Stomach (tissue), 4 donors: ENCODE measurements around the gene APOL1.

Experiments
- CTCF ChIP-seq, 7 experiments: fragments of 450-650 bp in 4 of 7; fragments of 200-600 bp in 3 of 7; sonication (generic) in 3 of 7; IDR thresholded peaks; one replicate each; pipeline ENCODE4 v1.5.1; 2016 to 2019; ENCODE audit warnings: antibody characterized with exemption in 7 of 7, control low read depth in 2 of 7, mild to moderate bottlenecking in 1 of 7
- EP300 ChIP-seq: sonication (generic); formaldehyde crosslinking; IDR thresholded peaks from one replicate; pipeline ENCODE4 v1.6.1; 2017; ENCODE audit warnings: antibody characterized with exemption
- POLR2A ChIP-seq, 4 donors: fragments of 450-650 bp; IDR thresholded peaks; one replicate each; pipeline ENCODE4 v1.6.1; 2016; ENCODE audit warnings: antibody characterized with exemption in 4 of 4, control low read depth in 2 of 4, mild to moderate bottlenecking in 1 of 4, moderate library complexity in 1 of 4
- POLR2AphosphoS5 ChIP-seq, 3 donors: sonication (generic); formaldehyde crosslinking; IDR thresholded peaks; one replicate each; pipeline ENCODE4 v1.6.1; 2016; ENCODE audit warnings: antibody characterized with exemption in 3 of 3

- TF ChIP-seq POLR2A (IDR thresholded peaks at IDR 0.05) (no peak), POLR2AphosphoS5 (IDR thresholded peaks at IDR 0.05) (no peak), CTCF (IDR thresholded peaks at IDR 0.05) (no peak), EP300 (no peak)
Measured at GRCh38 chr22:36292823-36293530, 40.0 kb downstream of the APOL1 start.
